ENCODE measurements around the gene CDH4. TPM values are rescaled to one million over a fixed set of nuclear protein-coding genes. Genes with fewer than 3 reads are reported as not detected.

Gene CDH4
- total and polyA plus RNA-seq, 2 donors (not counting 3 experiments of a cell fraction or from before 2014, with no cell fraction given), result 0.17 to 0.51 TPM

GRCh38 chr20:61528591-61528990, 276.5 kb downstream of the CDH4 start:
- Histone ChIP-seq H3K9me1 (replicated peaks; ENCODE audit: control insufficient read depth, extremely low read depth, insufficient read depth, low read length) (no peaks in the 10 kb centered on the region), H3K9me3 (replicated peaks; ENCODE audit: control insufficient read depth, insufficient read depth, low read length) (peaks cover 2% of the 10 kb centered on the region), H3K9ac (replicated peaks; ENCODE audit: extremely low read depth, insufficient read depth, low read length) (no peak overlapping the region), H3K4me2 (ENCODE audit: insufficient read depth, low read length) (no peak overlapping the region), H3K27me3 (ENCODE audit: control insufficient read depth in 2 of 2, insufficient read depth in 2 of 2, low read length in 2 of 2) (no peaks in the 10 kb centered on the region), H3K27ac (ENCODE audit: insufficient read depth, low read depth, low read length) (no peak overlapping the region), H2AFZ (ENCODE audit: low read depth, low read length) (no peak overlapping the region), H3K79me2 (ENCODE audit: control insufficient read depth, insufficient read depth, low read length) (no peaks in the 10 kb centered on the region), H4K20me1 (replicated peaks; ENCODE audit: control insufficient read depth, extremely low read depth, insufficient read depth, low read length) (no peaks in the 10 kb centered on the region), H3K4me3 (replicated peaks in 1 of 3; ENCODE audit: insufficient read depth in 1 of 3, low read depth in 1 of 3, low read length in 3 of 3) (no peak overlapping the region), H3K4me1 (ENCODE audit: control insufficient read depth, extremely low read depth, insufficient read depth, low read length) (no peaks in the 10 kb centered on the region), H3K36me3 (ENCODE audit: control insufficient read depth in 2 of 2, extremely low read depth in 1 of 2, insufficient read depth in 2 of 2, low read length in 2 of 2) (no peaks in the 10 kb centered on the region)
- dilution Hi-C loops (cut with MboI; ENCODE audit: extremely low pct_ligation_motif_present, low sequenced_read_pairs) (no loop called here), intact Hi-C loops (cut with micrococcal nuclease) (no loop called here)
- no peak for FAIRE-seq
- CTCF ChIA-PET, result no interaction called here
- no peak for TF ChIP-seq JUN (IDR thresholded peaks at IDR 0.05; ENCODE audit: borderline replicate concordance, insufficient read depth, insufficient read length, low read depth)
- TF ChIP-seq MYC (IDR thresholded peaks at IDR 0.05; ENCODE audit: low read depth, low read length), result no peak
- TF ChIP-seq MAX (IDR thresholded peaks at IDR 0.05; ENCODE audit: insufficient read depth, insufficient read length), result no peak
- no peak for TF ChIP-seq FOS (IDR thresholded peaks at IDR 0.05; ENCODE audit: borderline replicate concordance, insufficient read depth, low read length)
- TF ChIP-seq CTCF (IDR thresholded peaks at IDR 0.05; ENCODE audit: extremely low read depth in 1 of 2, insufficient read depth in 1 of 2, low read depth in 1 of 2, low read length in 2 of 2), result no peak
- no peak for TF ChIP-seq POLR2AphosphoS5 (IDR thresholded peaks at IDR 0.05; ENCODE audit: insufficient read depth, low read depth, low read length)
- no peak for TF ChIP-seq GATA2 (IDR thresholded peaks at IDR 0.05; ENCODE audit: insufficient read depth, insufficient read length, low read depth, low read length)
- TF ChIP-seq EZH2 (IDR thresholded peaks at IDR 0.05; ENCODE audit: borderline replicate concordance, low read depth, low read length, severe bottlenecking), result no peak
- no peak for TF ChIP-seq POLR2A (IDR thresholded peaks at IDR 0.05; ENCODE audit: low read depth, low read length)
- no peak for DNase-seq (ENCODE audit: low read depth, low spot score)
- BruUV-seq (replicated peaks), result no TSS peak
- POLR2A ChIA-PET, result no interaction called here

All from endothelial cell of umbilical vein (primary cell).